GM19238 (cell line): ENCODE data around the gene MAD2L2.

ENCODE experiments used
- DNase-seq: peaks from one replicate; pipeline ENCODE4 v3.0.0; 2011; ENCODE audit warnings: low spot score; ENCODE audit not compliant: insufficient read length

Gene MAD2L2

GRCh38 chr1:11654137-11654938 is 26.6 kb downstream of the MAD2L2 start, which contains the start of the genes FBXO2 and FBXO44:
TSS of gene FBXO2 (minus strand) at chr1:11654429. CDS start at chr1:11654340, 89 bp downstream.
TSS of gene FBXO44 (plus strand) at chr1:11654877. CDS start at chr1:11655836, 959 bp downstream.
- DNase-seq, result peak; percentile 70

- no peak for DNase-seq
Observed at GRCh38 chr1:11653861-11654136, 27.1 kb downstream of the MAD2L2 start.

GRCh38 chr1:11653101-11653860 is 27.7 kb downstream of the MAD2L2 start:
- no peak for DNase-seq

GRCh38 chr1:11652203-11652780 is 28.7 kb downstream of the MAD2L2 start:
- no peak for DNase-seq

GRCh38 chr1:11651017-11651416 is 29.9 kb downstream of the MAD2L2 start:
- DNase-seq, result no peak

- peak; percentile 63 for DNase-seq
Observed at GRCh38 chr1:11650331-11650991, 30.5 kb downstream of the MAD2L2 start.

- DNase-seq, result no peak
Observed at GRCh38 chr1:11649624-11650330, 31.2 kb downstream of the MAD2L2 start.

GRCh38 chr1:11649237-11649623 is 31.7 kb downstream of the MAD2L2 start:
- DNase-seq, result no peak

GRCh38 chr1:11648732-11649158 is 32.2 kb downstream of the MAD2L2 start:
- no peak for DNase-seq

GRCh38 chr1:11648039-11648438 is 32.9 kb downstream of the MAD2L2 start:
- DNase-seq, result no peak

GRCh38 chr1:11647333-11647732 is 33.6 kb downstream of the MAD2L2 start:
- no peak for DNase-seq

GRCh38 chr1:11646317-11646716 is 34.6 kb downstream of the MAD2L2 start:
- DNase-seq, result no peak

GRCh38 chr1:11645670-11646265 is 35.2 kb downstream of the MAD2L2 start:
- DNase-seq, result peak; percentile 53

GRCh38 chr1:11645270-11645669 is 35.7 kb downstream of the MAD2L2 start:
- DNase-seq, result no peak

- no peak for DNase-seq
Observed at GRCh38 chr1:11643782-11644181, 37.2 kb downstream of the MAD2L2 start.

GRCh38 chr1:11642418-11643017 is 38.4 kb downstream of the MAD2L2 start:
- peak; percentile 79 for DNase-seq

- no peak for DNase-seq
Observed at GRCh38 chr1:11641776-11642305, 39.1 kb downstream of the MAD2L2 start.

GRCh38 chr1:11640944-11641343 is 40.0 kb downstream of the MAD2L2 start:
- no peak for DNase-seq

- DNase-seq, result no peak
Observed at GRCh38 chr1:11640101-11640500, 40.8 kb downstream of the MAD2L2 start.

- DNase-seq, result no peak
Observed at GRCh38 chr1:11639372-11639771, 41.6 kb downstream of the MAD2L2 start.
